ENCODE results near the gene CCDC92.

Gene CCDC92

GRCh38 chr12:124001343-124001742, 28.7 kb upstream of the CCDC92 start:
- no peak for DNase-seq

GRCh38 chr12:124000111-124000510, 27.5 kb upstream of the CCDC92 start:
- no peak for DNase-seq

GRCh38 chr12:123998991-123999359, 26.3 kb upstream of the CCDC92 start:
- DNase-seq: no peak

GRCh38 chr12:123998344-123998990, 25.8 kb upstream of the CCDC92 start:
- no peak for DNase-seq

GRCh38 chr12:123997908-123998307, 25.3 kb upstream of the CCDC92 start:
- DNase-seq: no peak

- DNase-seq: no peak
Measured at GRCh38 chr12:123997033-123997822, 24.6 kb upstream of the CCDC92 start.

- DNase-seq: no peak
Measured at GRCh38 chr12:123996581-123996980, 23.9 kb upstream of the CCDC92 start.

GRCh38 chr12:123995023-123995748, 22.6 kb upstream of the CCDC92 start:
- no peak for DNase-seq

GRCh38 chr12:123992118-123992825, 19.6 kb upstream of the CCDC92 start:
- no peak for DNase-seq

- no peak for DNase-seq
Measured at GRCh38 chr12:123991372-123991951, 18.8 kb upstream of the CCDC92 start.

GRCh38 chr12:123990511-123990910, 17.9 kb upstream of the CCDC92 start:
- no peak for DNase-seq

- no peak for DNase-seq
Measured at GRCh38 chr12:123989753-123990152, 17.1 kb upstream of the CCDC92 start.

- DNase-seq: no peak
Measured at GRCh38 chr12:123989168-123989567, 16.5 kb upstream of the CCDC92 start.

- DNase-seq: no peak
Measured at GRCh38 chr12:123987022-123987421, 14.4 kb upstream of the CCDC92 start.

- DNase-seq: no peak
Measured at GRCh38 chr12:123986374-123986965, 13.8 kb upstream of the CCDC92 start.

- no peak for DNase-seq
Measured at GRCh38 chr12:123984903-123985302, 12.3 kb upstream of the CCDC92 start.

- peak; percentile 43 for DNase-seq
Measured at GRCh38 chr12:123983822-123984485, 11.3 kb upstream of the CCDC92 start.

- DNase-seq: no peak
Measured at GRCh38 chr12:123982269-123982668, 9.6 kb upstream of the CCDC92 start.

- no peak for DNase-seq
Measured at GRCh38 chr12:123979566-123979965, 6.9 kb upstream of the CCDC92 start.

GRCh38 chr12:123976227-123976826, 3.7 kb upstream of the CCDC92 start:
- no peak for DNase-seq

- peak; percentile 18 for DNase-seq
Measured at GRCh38 chr12:123973552-123974341, 1.1 kb upstream of the CCDC92 start.

All from activated gamma-delta T cell treated with Interleukin-2 at 50 U/mL for 16 hours (primary cell).